HEK293T (cell line): ENCODE data around the gene ZNF484.
A peak's percentile ranks its signal among the peaks of the same experiment; 100 is the strongest.
"Not testable (repeated sequence)": the region's sequence is repeated elsewhere in the genome, so short reads cannot be mapped to it uniquely, and the experiment has no call there.

Experiments used
- CTCF ChIA-PET: fragments of 350-600 bp; formaldehyde crosslinking; extraction: SDS; loops from one replicate; lab custom pipeline; 2021; ENCODE audit warnings: antibody characterized with exemption, inconsistent platforms; lab: Yijun Ruan, JAX
- POLR2A ChIA-PET: fragments of 350-600 bp; formaldehyde crosslinking; extraction: SDS; loops from one replicate; lab custom pipeline; 2020; ENCODE audit warnings: antibody characterized with exemption, inconsistent platforms; lab: Yijun Ruan, JAX
- DNase-seq: peaks from one replicate; pipeline ENCODE4 v3.0.0; 2012; ENCODE audit warnings: mixed read lengths; ENCODE audit errors: extremely low spot score
- ARNT ChIP-seq: fragments of 450-650 bp; IDR thresholded peaks from 2 replicates; pipeline ENCODE4 v1.6.1; 2017; ENCODE audit warnings: mild to moderate bottlenecking
- BHLHE40 ChIP-seq: fragments of 450-650 bp; IDR thresholded peaks from 2 replicates; pipeline ENCODE4 v1.6.1; 2016; ENCODE audit warnings: mild to moderate bottlenecking, moderate library complexity, borderline replicate concordance
- CTBP1 ChIP-seq: fragments of 450-650 bp; IDR thresholded peaks from 2 replicates; pipeline ENCODE4 v1.6.1; 2016; ENCODE audit warnings: borderline replicate concordance
- ELF4 ChIP-seq: fragments of 450-650 bp; IDR thresholded peaks from 2 replicates; pipeline ENCODE4 v1.6.1; 2017; ENCODE audit warnings: antibody characterized with exemption
- FOXA1 ChIP-seq: fragments of 450-650 bp; IDR thresholded peaks from 2 replicates; pipeline ENCODE4 v1.6.1; 2016; ENCODE audit warnings: mild to moderate bottlenecking
- FOXK2 ChIP-seq: fragments of 450-650 bp; IDR thresholded peaks from 2 replicates; pipeline ENCODE4 v1.6.1; 2016; ENCODE audit warnings: mild to moderate bottlenecking
- FOXM1 ChIP-seq: fragments of 450-650 bp; IDR thresholded peaks from 2 replicates; pipeline ENCODE4 v1.6.1; 2017; ENCODE audit warnings: mild to moderate bottlenecking, borderline replicate concordance
- HDGF ChIP-seq: fragments of 450-650 bp; IDR thresholded peaks from 2 replicates; pipeline ENCODE4 v1.6.1; 2017; ENCODE audit warnings: antibody characterized with exemption, borderline replicate concordance
- L3MBTL2 ChIP-seq: fragments of 450-650 bp; conservative IDR thresholded peaks from 2 replicates; pipeline ENCODE4 v1.6.1; 2016; ENCODE audit warnings: mild to moderate bottlenecking
- LEF1 ChIP-seq: fragments of 450-650 bp; IDR thresholded peaks from 2 replicates; pipeline ENCODE4 v1.6.1; 2017; ENCODE audit warnings: mild to moderate bottlenecking, borderline replicate concordance
- NFRKB ChIP-seq: fragments of 450-650 bp; IDR thresholded peaks from 2 replicates; pipeline ENCODE4 v1.6.1; 2016; ENCODE audit warnings: mild to moderate bottlenecking, moderate library complexity
- SP1 ChIP-seq: fragments of 450-650 bp; IDR thresholded peaks from 2 replicates; pipeline ENCODE4 v1.6.1; 2017
- SUZ12 ChIP-seq: fragments of 450-650 bp; IDR thresholded peaks from 2 replicates; pipeline ENCODE4 v1.6.1; 2016; ENCODE audit warnings: mild to moderate bottlenecking
- TARDBP ChIP-seq: fragments of 450-650 bp; IDR thresholded peaks from 2 replicates; pipeline ENCODE4 v1.6.1; 2016
- ZNF384 ChIP-seq: fragments of 450-650 bp; IDR thresholded peaks from 2 replicates; pipeline ENCODE4 v1.6.1; 2016
- TF ChIP-seq, protein P1 (sequence below): fragments of 450-650 bp; IDR thresholded peaks from 2 replicates; pipeline ENCODE4 v1.6.1; 2016

ZNF484 gene

GRCh38 chr9:92829420-92829819, 48.4 kb downstream of the ZNF484 start:
- ChIA-PET CTCF (no interaction called here), POLR2A (no interaction called here)
- no peak for DNase-seq
- no peak for TF ChIP-seq SP1
- TF ChIP-seq FOXK2: no peak
- no peak for TF ChIP-seq TARDBP
- TF ChIP-seq LEF1: no peak
- TF ChIP-seq FOXA1: no peak
- TF ChIP-seq CTBP1: no peak
- TF ChIP-seq ELF4: no peak
- no peak for TF ChIP-seq L3MBTL2
- TF ChIP-seq, protein P1, sequence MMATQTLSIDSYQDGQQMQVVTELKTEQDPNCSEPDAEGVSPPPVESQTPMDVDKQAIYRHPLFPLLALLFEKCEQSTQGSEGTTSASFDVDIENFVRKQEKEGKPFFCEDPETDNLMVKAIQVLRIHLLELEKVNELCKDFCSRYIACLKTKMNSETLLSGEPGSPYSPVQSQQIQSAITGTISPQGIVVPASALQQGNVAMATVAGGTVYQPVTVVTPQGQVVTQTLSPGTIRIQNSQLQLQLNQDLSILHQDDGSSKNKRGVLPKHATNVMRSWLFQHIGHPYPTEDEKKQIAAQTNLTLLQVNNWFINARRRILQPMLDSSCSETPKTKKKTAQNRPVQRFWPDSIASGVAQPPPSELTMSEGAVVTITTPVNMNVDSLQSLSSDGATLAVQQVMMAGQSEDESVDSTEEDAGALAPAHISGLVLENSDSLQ: no peak
- no peak for TF ChIP-seq HDGF
- no peak for TF ChIP-seq ARNT

- POLR2A ChIA-PET: not testable (repeated sequence)
These were observed 52.8 kb downstream of the ZNF484 start for GRCh38 chr9:92825065-92825464.

GRCh38 chr9:92820964-92821363, 56.9 kb downstream of the ZNF484 start:
- no peak for DNase-seq
- ChIA-PET POLR2A (no interaction called here), CTCF (no interaction called here)
- TF ChIP-seq ARNT (no peak), CTBP1 (no peak), SP1 (no peak), LEF1 (no peak), BHLHE40 (no peak), FOXM1 (no peak), ZNF384 (no peak), FOXA1 (no peak)

More at GRCh38 chr9:92825065-92825464, 52.8 kb downstream of the ZNF484 start:
- CTCF ChIA-PET, DNase-seq: not testable (repeated sequence)

- CTCF ChIA-PET: interaction anchor here (1.5 kb wide), 1 partner anchor 29 kb away, joined by 3 read pairs; no protein-coding TSS in a partner anchor
- POLR2A ChIA-PET, DNase-seq: not testable (repeated sequence)
These were observed 57.9 kb downstream of the ZNF484 start for GRCh38 chr9:92819898-92820297.

DNA sequence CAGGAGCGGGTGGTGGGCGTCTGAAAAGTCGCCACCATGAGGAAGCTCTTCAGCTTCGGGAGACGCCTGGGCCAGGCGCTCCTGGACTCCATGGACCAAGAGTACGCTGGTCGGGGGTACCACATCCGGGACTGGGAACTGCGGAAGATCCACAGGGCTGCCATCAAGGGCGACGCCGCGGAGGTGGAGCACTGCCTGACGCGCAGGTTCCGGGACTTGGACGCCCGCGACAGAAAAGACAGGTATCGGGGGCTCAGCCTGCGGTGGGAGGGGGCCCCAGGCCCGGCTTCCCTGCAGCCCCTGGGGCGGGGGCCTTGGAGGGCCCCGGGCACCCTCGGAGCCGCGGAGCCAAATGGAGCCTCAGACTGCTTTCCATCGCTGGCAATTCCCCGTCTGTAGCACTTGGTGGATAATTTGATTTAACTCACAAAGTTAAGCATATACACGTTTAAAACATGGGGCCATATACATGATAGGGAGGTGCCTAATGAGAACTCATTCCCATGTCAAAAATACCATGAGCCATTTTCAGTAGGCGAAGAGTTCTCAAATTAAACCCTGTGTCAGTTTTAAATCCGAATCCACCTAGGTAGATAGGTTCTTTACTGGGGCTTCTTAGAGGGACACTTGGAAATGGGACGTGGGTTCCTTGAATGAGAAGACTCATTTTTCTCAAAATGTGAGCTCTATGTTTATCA, 68.1 kb downstream of the ZNF484 start:
- CTCF ChIA-PET, DNase-seq: not testable (repeated sequence)
- POLR2A ChIA-PET: interaction anchor here (1.5 kb wide), 1 partner anchor 139 kb away, joined by 7 read pairs; the partner anchor contains the start of gene IPPK

DNA sequence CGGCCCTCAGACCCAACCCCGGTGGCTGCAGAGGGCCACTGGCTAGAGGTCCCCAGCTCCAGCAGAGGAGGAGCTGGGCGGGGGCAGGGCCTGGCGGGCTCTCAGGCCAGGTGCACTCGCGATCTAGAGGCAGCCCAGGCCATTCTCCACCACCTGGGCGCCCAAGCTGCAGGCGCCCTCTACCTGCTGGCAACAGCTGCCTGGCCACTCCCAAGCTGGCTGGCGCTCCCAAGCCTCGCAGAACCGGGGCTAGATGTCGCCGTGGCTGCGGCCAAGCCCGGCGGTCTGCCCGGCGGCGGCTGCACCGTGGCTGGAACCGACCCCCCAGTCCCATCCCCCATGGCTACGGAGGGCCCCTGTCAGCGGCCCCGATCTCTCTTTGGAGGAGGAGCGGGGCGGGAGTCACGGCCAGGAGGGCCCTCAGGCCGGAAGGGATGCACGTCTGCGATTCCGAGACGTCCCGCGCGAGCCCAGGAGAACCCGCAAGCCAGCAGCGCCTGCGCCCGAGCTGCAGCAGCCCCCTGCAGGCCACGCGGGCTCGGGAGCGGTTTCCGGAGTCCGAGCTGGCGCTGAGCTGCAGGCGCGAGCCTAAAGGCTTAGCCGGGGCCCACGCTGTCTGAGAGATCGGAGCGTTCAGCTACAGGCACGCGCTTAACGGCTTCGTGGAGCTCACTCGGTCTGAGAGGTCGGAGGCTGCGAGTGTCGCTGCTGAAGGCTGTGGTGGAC, 68.9 kb downstream of the ZNF484 start:
- CTCF ChIA-PET: no interaction called here
- POLR2A ChIA-PET: interaction anchor here (1.5 kb wide), 1 partner anchor 138 kb away, joined by 7 read pairs; the partner anchor contains the start of gene IPPK
- peak; percentile 82 for DNase-seq
- TF ChIP-seq LEF1 (no peak), CTBP1 (peak; percentile 58; the same call in 1 of the 2 replicates), ELF4 (peak; percentile 52; the same call in 1 of the 2 replicates), L3MBTL2 (peak; percentile 93)

DNA sequence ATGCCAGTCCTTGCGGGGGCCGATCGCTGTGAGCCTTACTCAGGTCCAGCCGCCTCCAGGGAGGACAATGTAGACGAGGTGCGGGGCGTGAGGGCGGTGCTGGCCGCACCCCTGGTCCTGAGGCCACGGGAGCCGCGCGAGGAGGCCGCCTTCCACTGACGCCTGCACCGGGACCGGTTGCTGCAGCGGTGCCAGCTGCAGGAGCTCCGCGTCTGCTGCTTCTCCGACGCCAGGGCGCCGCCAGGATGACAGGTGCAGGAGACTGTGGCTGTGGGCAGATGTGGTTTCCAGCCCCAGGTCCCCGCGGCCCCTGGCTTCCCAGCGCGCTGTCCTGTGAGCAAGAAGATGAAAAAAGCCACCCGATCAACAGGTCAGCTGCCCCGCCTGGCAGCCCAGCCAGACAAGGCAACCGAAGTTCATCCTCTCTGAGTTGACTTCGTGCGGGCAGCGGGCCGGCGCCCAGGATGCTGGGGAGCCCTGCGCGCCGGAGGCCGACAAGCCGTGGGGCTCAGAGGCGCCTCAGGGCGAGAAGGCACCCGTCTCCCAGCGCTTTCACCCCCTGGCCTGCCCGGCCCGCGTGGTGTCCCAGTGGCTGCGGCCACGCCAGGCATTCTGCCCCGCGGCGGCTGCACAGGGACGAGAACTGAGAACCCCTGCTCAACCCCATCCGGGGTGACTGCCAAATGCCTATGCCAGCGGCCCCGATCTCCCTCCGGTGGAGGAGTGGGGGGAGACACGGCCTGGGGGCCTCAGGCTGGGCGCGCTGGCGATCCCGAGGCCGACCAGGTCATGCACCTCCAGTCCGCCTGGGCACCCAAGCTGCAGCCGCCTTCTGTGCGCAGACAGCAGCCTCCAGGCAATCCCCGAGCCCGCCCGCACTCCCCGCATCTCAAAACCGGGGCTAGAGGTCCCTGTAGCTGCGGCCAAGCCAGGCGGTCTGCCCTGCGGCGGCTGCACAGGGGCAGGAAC, 69.8 kb downstream of the ZNF484 start:
- POLR2A ChIA-PET: interaction anchor here (1.5 kb wide), 1 partner anchor 138 kb away, joined by 7 read pairs; the partner anchor contains the start of gene IPPK

GRCh38 chr9:92807031-92807756, 70.6 kb downstream of the ZNF484 start:
- ChIA-PET POLR2A (no interaction called here), CTCF (no interaction called here)
- no peak for DNase-seq
- TF ChIP-seq TARDBP (no peak), NFRKB (no peak), FOXM1 (no peak), BHLHE40 (no peak), FOXK2 (no peak), CTBP1 (no peak), ARNT (no peak), HDGF (no peak), L3MBTL2 (no peak), ZNF384 (no peak), SUZ12 (no peak), ELF4 (no peak), FOXA1 (no peak), LEF1 (no peak), SP1 (no peak)
- TF ChIP-seq, protein P1: no peak

More for the DNA sequence above, 69.8 kb downstream of the ZNF484 start:
- DNase-seq: no peak
- TF ChIP-seq TARDBP (no peak), ARNT (no peak), NFRKB (no peak)
- CTCF ChIA-PET: no interaction called here
